Measurements from ENCODE around the gene OPA3. TPM values are rescaled to one million over a fixed set of nuclear protein-coding genes. Genes with fewer than 3 reads are reported as not detected.
A peak's percentile ranks its signal among the peaks of the same experiment; 100 is the strongest.
"Not testable (repeated sequence)": the region's sequence is repeated elsewhere in the genome, so short reads cannot be mapped to it uniquely, and the experiment has no call there.

The OPA3 gene
- 1 to 10 TPM in 11 of 12 donors, not detected in 1; 6.0 to 9.8 (median 7.1) TPM for polyA plus RNA-seq (ENCODE audit: insufficient read length in 12 of 12)
- long read RNA-seq, donor 1, full-length matches to known transcripts: 3 of 3 reads
- long read RNA-seq, donor 1, partial matches to known transcripts: 0 of 3 reads
- long read RNA-seq, donor 1, other reads (novel, unspliced or antisense): 0 of 3 reads
- long read RNA-seq, donor 2, full-length matches to known transcripts: 4 of 4 reads
- long read RNA-seq, donor 2, partial matches to known transcripts: 0 of 4 reads
- long read RNA-seq, donor 2, other reads (novel, unspliced or antisense): 0 of 4 reads
- long read RNA-seq, donor 3, full-length matches to known transcripts: 4 of 4 reads
- long read RNA-seq, donor 3, partial matches to known transcripts: 0 of 4 reads
- long read RNA-seq, donor 3, other reads (novel, unspliced or antisense): 0 of 4 reads
- long read RNA-seq, donor 4: 0 reads
- long read RNA-seq, donor 5, full-length matches to known transcripts: 4 of 4 reads
- long read RNA-seq, donor 5, partial matches to known transcripts: 0 of 4 reads
- long read RNA-seq, donor 5, other reads (novel, unspliced or antisense): 0 of 4 reads
- long read RNA-seq, donor 6, full-length matches to known transcripts: 4 of 4 reads
- long read RNA-seq, donor 6, partial matches to known transcripts: 0 of 4 reads
- long read RNA-seq, donor 6, other reads (novel, unspliced or antisense): 0 of 4 reads
- long read RNA-seq, donor 7, full-length matches to known transcripts: 3 of 3 reads
- long read RNA-seq, donor 7, partial matches to known transcripts: 0 of 3 reads
- long read RNA-seq, donor 7, other reads (novel, unspliced or antisense): 0 of 3 reads
- long read RNA-seq, donor 8, full-length matches to known transcripts: 3 of 3 reads
- long read RNA-seq, donor 8, partial matches to known transcripts: 0 of 3 reads
- long read RNA-seq, donor 8, other reads (novel, unspliced or antisense): 0 of 3 reads
- long read RNA-seq, donor 9: 0 reads
- long read RNA-seq, donor 10, full-length matches to known transcripts: 2 of 2 reads
- long read RNA-seq, donor 10, partial matches to known transcripts: 0 of 2 reads
- long read RNA-seq, donor 10, other reads (novel, unspliced or antisense): 0 of 2 reads
- long read RNA-seq, donor 11, full-length matches to known transcripts: 2 of 2 reads
- long read RNA-seq, donor 11, partial matches to known transcripts: 0 of 2 reads
- long read RNA-seq, donor 11, other reads (novel, unspliced or antisense): 0 of 2 reads

GRCh38 chr19:45584332-45585157 is at the start of gene OPA3:
Gene OPA3 (minus strand): TSS chr19:45584802. CDS start chr19:45584764, 38 bp downstream.
- peak; percentile 100 for DNase-seq

- peak; percentile 36 for DNase-seq
Observed at GRCh38 chr19:45632468-45633196, 48.0 kb upstream of the OPA3 start.

- no peak for DNase-seq
Observed at GRCh38 chr19:45630463-45630862, 45.9 kb upstream of the OPA3 start.

GRCh38 chr19:45629704-45630103 is 45.1 kb upstream of the OPA3 start:
- no peak for DNase-seq

GRCh38 chr19:45628219-45628618 is 43.6 kb upstream of the OPA3 start:
- DNase-seq: not testable (repeated sequence)

GRCh38 chr19:45623984-45624383 is 39.4 kb upstream of the OPA3 start:
- DNase-seq: no peak

GRCh38 chr19:45621976-45622503 is 37.4 kb upstream of the OPA3 start:
- no peak for DNase-seq

- DNase-seq: no peak
Observed at GRCh38 chr19:45621389-45621788, 36.8 kb upstream of the OPA3 start.

- DNase-seq: no peak
Observed at GRCh38 chr19:45616704-45617017, 32.1 kb upstream of the OPA3 start.

- peak; percentile 86 for DNase-seq
Observed at GRCh38 chr19:45615795-45616703, 31.4 kb upstream of the OPA3 start.

- DNase-seq: not testable (repeated sequence)
Observed at GRCh38 chr19:45615056-45615455, 30.5 kb upstream of the OPA3 start.

- no peak for DNase-seq
Observed at GRCh38 chr19:45613926-45614725, 29.5 kb upstream of the OPA3 start.

GRCh38 chr19:45608948-45609347 is 24.3 kb upstream of the OPA3 start:
- DNase-seq: no peak

- peak; percentile 74 for DNase-seq
Observed at GRCh38 chr19:45607071-45608029, 22.7 kb upstream of the OPA3 start.

GRCh38 chr19:45601524-45602374 is 17.1 kb upstream of the OPA3 start, which contains the start of gene GPR4:
Gene GPR4 (minus strand): TSS chr19:45602212. CDS start chr19:45591866, 10,346 bp downstream.
- no peak for DNase-seq

- no peak for DNase-seq
Observed at GRCh38 chr19:45601115-45601514, 16.5 kb upstream of the OPA3 start.
